Measurements from ENCODE around the gene MRTFA. TPM values are rescaled to one million over a fixed set of nuclear protein-coding genes. Genes with fewer than 3 reads are reported as not detected.

The MRTFA gene
- total RNA-seq, 1 experiment from 2014 or later, result 52.7 TPM

- peak overlapping the region; percentile 35 for H3K27ac Mint-ChIP-seq (ENCODE audit: low read depth, unreplicated experiment)
- ChIA-PET CTCF (interaction anchor here (0.6 to 1.6 kb wide), 4 partner anchors 9 to 1104 kb away, joined by 4 to 5 read pairs (median 4); no protein-coding TSS in a partner anchor), POLR2A (interaction anchor here (0.6 to 4.7 kb wide), 23 partner anchors 8 to 992 kb away, joined by 3 to 38 read pairs (median 5); partner anchors contain the start of genes MRTFA and PMM1)
- H3K4me1 Mint-ChIP-seq (ENCODE audit: insufficient read depth, unreplicated experiment), result peaks cover 41% of the 10 kb centered on the region
- BruUV-seq (replicated peaks), result no TSS peak
- H3K36me3 Mint-ChIP-seq (ENCODE audit: insufficient read depth, unreplicated experiment), result peaks cover 10% of the 10 kb centered on the region
- H3K4me3 Mint-ChIP-seq (ENCODE audit: unreplicated experiment), result peak overlapping the region; percentile 45
- intact Hi-C loops (cut with micrococcal nuclease), result no loop called here
- DNase-seq (ENCODE audit: unreplicated experiment), result no peak
- no peaks in the 10 kb centered on the region for H3K27me3 Mint-ChIP-seq (ENCODE audit: insufficient read depth, unreplicated experiment)
- TF ChIP-seq CTCF (IDR thresholded peaks at IDR 0.05; ENCODE audit: unreplicated experiment), result no peak
- no peaks in the 10 kb centered on the region for H3K9me3 Mint-ChIP-seq (ENCODE audit: unreplicated experiment)
Measured at GRCh38 chr22:40597526-40598430, 38.7 kb downstream of the MRTFA start.

- Mint-ChIP-seq H3K4me3 (ENCODE audit: unreplicated experiment) (no peak overlapping the region), H3K36me3 (ENCODE audit: insufficient read depth, unreplicated experiment) (peaks cover 10% of the 10 kb centered on the region), H3K9me3 (ENCODE audit: unreplicated experiment) (no peaks in the 10 kb centered on the region), H3K27me3 (ENCODE audit: insufficient read depth, unreplicated experiment) (no peaks in the 10 kb centered on the region), H3K27ac (ENCODE audit: low read depth, unreplicated experiment) (peak overlapping the region; percentile 3), H3K4me1 (ENCODE audit: insufficient read depth, unreplicated experiment) (peaks cover 47% of the 10 kb centered on the region)
- ChIA-PET CTCF (interaction anchor here (0.6 to 1.3 kb wide), 4 partner anchors 11 to 83 kb away, joined by 3 to 5 read pairs (median 4); no protein-coding TSS in a partner anchor), POLR2A (interaction anchor here (0.6 to 4.7 kb wide), 10 partner anchors 39 to 1026 kb away, joined by 3 to 38 read pairs (median 4); partner anchors contain the start of gene MRTFA)
- DNase-seq (ENCODE audit: unreplicated experiment), result no peak
- intact Hi-C loops (cut with micrococcal nuclease), result no loop called here
- BruUV-seq (replicated peaks), result no TSS peak
- TF ChIP-seq CTCF (IDR thresholded peaks at IDR 0.05; ENCODE audit: unreplicated experiment), result no peak
Measured at GRCh38 chr22:40595497-40596234, 40.9 kb downstream of the MRTFA start.

- POLR2A ChIA-PET, result interaction anchor here (0.7 to 4.7 kb wide), 8 partner anchors 17 to 1027 kb away, joined by 3 to 38 read pairs (median 4); partner anchors contain the start of gene MRTFA
- intact Hi-C loops (cut with micrococcal nuclease), result no loop called here
Measured at GRCh38 chr22:40594924-40595323, 41.6 kb downstream of the MRTFA start.

More at GRCh38 chr22:40594924-40595323, 41.6 kb downstream of the MRTFA start:
- TF ChIP-seq CTCF (IDR thresholded peaks at IDR 0.05; ENCODE audit: unreplicated experiment), result no peak
- Mint-ChIP-seq H3K27me3 (ENCODE audit: insufficient read depth, unreplicated experiment) (no peaks in the 10 kb centered on the region), H3K36me3 (ENCODE audit: insufficient read depth, unreplicated experiment) (peaks cover 10% of the 10 kb centered on the region), H3K4me3 (ENCODE audit: unreplicated experiment) (no peak overlapping the region), H3K9me3 (ENCODE audit: unreplicated experiment) (no peaks in the 10 kb centered on the region), H3K27ac (ENCODE audit: low read depth, unreplicated experiment) (peak overlapping the region; percentile 3), H3K4me1 (ENCODE audit: insufficient read depth, unreplicated experiment) (peaks cover 47% of the 10 kb centered on the region)
- CTCF ChIA-PET, result interaction anchor here (0.6 kb wide), 1 partner anchor 12 kb away, joined by 4 read pairs; no protein-coding TSS in a partner anchor
- DNase-seq (ENCODE audit: unreplicated experiment), result peak; percentile 65
- BruUV-seq (replicated peaks), result no TSS peak
